GM19395 (cell line): Measurements from ENCODE around the gene SIRT7.

Source experiments
- ATAC-seq: cut with Tn5 transposase; IDR thresholded peaks from one replicate; pipeline ENCODE4 v1.9.1; 2021; ENCODE audit warnings: mild to moderate bottlenecking, moderate library complexity; ENCODE audit not compliant: unreplicated experiment

SIRT7 gene

GRCh38 chr17:81917565-81918332 lies at the start of gene SIRT7:
Gene SIRT7, minus strand, starts transcription at chr17:81918176. Its CDS starts 45 bp downstream, at chr17:81918131.
- ATAC-seq, result peak; percentile 71

- ATAC-seq, result no peak
These were observed 49.2 kb upstream of the SIRT7 start for GRCh38 chr17:81967244-81967532.

GRCh38 chr17:81966343-81967243 lies 48.6 kb upstream of the SIRT7 start:
- ATAC-seq, result no peak

DNA sequence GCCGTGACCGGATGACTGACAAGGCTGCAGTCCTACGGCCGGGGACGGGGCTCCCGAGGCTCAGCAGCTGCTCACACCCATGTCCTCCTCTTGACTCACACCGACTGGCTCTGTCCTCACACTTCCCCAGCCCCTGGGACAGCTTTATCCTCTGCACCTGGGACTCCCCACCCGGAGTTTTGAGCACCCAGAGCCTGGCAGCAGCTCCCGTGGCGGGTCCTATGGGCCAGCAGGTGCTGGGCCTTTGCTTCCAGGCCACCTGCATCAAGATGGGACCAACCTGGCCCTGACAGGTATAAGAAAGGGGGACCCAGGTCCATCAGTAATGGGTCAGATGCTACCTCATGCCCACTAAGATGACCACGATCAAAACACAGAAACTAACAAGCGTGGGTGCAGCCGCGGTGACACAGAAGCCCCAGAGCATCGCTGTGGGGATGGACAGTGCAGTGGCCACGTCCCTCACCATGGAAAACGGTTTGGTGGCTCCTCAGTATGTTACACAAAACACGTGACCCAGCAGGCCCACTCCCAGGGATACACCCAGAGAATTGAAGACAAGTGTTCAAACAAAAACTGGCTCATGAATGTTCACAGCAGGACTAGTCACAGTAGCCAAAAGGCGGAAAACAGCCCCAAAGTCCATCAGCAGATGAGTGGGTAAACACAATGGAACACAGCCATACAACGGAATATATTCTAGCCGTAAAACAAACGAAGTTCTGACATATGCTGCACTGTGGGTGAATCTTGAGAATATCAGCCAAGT lies 46.3 kb upstream of the SIRT7 start:
- ATAC-seq, result no peak

GRCh38 chr17:81962499-81963441 lies 44.8 kb upstream of the SIRT7 start:
- ATAC-seq, result no peak

GRCh38 chr17:81961521-81962498 lies 43.8 kb upstream of the SIRT7 start:
- no peak for ATAC-seq

DNA sequence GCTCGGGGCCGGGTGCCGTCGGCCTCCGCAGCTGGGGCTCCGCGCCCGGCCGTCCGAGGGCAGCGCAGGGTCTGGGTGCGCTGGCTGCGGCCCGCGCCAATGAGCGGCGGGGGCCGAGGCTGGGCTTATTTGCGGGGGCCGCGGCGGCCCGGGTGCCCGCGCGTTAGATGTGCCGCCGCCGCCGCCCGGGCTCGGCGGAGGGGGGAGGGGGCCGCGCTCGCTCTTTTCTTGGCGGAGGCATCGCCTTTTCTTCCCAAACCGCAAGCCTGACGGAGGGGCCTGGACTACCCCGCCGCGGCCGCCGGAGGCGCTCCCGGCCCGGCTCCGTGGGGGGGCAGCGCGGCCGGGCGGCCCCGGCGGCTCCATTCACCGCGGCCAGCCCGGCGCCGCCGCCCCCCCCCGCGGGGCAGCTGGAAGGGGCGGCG lies 43.1 kb upstream of the SIRT7 start, which contains the start of gene NOTUM:
Gene NOTUM (minus strand): TSS at position 101 of the 425 bp plus-strand sequence. CDS start 278 bp downstream, outside the sequence.
- no peak for ATAC-seq

- ATAC-seq, result no peak
These were observed 42.4 kb upstream of the SIRT7 start for GRCh38 chr17:81960130-81960958.

GRCh38 chr17:81959362-81960129 lies 41.6 kb upstream of the SIRT7 start:
- ATAC-seq, result no peak

DNA sequence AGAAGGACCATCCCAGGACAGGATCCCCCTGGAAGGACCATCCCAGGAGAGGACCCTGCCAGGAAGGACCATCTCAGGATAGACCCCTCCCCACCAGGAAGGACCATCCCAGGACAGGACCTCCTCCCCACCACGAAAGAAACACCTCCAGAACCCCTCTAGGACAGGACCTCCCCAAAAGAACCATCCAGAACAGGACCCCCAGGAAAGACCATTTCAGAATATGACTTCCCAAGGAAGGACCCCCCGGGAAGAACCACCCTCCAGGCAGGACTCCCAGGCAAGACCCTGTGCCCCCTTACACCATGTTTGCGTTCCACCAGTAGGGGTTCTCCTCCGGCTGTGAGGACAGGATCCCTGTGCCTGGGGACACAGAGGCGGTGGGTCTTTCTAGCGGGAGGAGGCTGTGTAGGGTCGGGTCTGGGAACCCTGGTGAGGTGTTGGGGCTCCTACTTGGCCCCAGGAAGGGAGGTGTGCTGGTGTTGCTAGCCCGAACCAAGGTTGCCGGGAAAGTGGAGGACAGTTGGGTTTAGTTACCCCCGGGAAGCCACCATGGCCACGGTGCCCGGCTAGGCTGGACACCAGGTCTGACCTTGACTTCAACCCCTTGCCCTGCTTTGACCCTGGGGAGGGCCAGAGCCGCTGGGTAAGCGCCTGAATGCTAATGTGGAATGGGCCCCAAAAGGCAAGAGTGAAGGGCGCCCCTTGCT lies 40.8 kb upstream of the SIRT7 start:
- no peak for ATAC-seq

GRCh38 chr17:81957691-81958432 lies 39.9 kb upstream of the SIRT7 start:
- ATAC-seq, result no peak

GRCh38 chr17:81956607-81957589 lies 38.9 kb upstream of the SIRT7 start:
- ATAC-seq, result no peak

GRCh38 chr17:81955756-81956544 lies 38.0 kb upstream of the SIRT7 start:
- no peak for ATAC-seq

- ATAC-seq, result no peak
These were observed 37.2 kb upstream of the SIRT7 start for GRCh38 chr17:81955058-81955681.
